MM.1S (cell line): Measurements from ENCODE around the gene CA4.

Experiments
- EZH2 ChIP-seq: fragments of 300-600 bp; sonication (generic); optimal IDR thresholded peaks from 2 replicates; pipeline ENCODE3; 2017; ENCODE audit warnings: low read depth, mild to moderate bottlenecking, antibody characterized with exemption, low read length, mixed read lengths
- EZH2phosphoT487 ChIP-seq: fragments of 300-600 bp; sonication (generic); IDR thresholded peaks from 2 replicates; pipeline ENCODE4 v1.6.1; 2018; ENCODE audit warnings: antibody characterized with exemption, low read length
- TF ChIP-seq, protein P1 (sequence below): fragments of 300-600 bp; sonication (generic); IDR thresholded peaks from 2 replicates; pipeline ENCODE4 v1.5.1; 2016; ENCODE audit warnings: antibody characterized with exemption, low read length, mixed read lengths

DNA sequence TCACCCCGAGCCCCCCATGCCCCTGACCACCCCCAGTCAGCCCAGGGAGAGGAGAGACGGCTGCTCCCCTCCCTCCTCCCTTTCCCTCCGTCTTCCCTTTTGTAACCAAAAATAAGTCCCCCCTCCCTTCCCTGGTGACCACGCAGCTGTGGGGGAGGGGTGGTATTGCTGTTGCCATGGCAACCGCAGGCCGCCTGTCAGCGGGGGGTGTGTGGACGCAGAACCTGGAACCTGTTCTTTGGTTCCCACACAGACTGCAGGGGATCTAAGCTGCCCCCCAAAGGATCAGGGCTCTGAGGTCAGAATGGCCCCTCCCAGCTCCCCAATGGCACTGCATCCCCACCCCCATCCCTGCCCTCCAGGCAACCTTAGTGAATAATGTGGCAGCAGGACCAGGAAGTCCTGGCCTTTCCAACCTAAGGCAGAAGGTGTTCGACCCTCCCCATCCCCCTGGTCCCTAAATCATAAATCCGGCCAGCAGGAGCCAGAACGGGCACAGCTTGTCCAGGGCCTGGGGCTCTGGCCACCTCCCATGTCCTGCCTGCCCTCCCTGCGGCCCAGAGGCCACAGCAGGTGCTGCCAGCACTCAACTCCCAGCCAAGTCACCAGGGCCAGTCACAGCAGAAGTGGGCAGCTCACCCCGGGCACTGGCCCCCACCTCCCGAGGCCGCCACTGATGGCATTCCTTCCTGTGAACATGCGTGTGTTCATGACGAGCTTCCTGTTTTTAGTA is 12.0 kb downstream of the CA4 start:
- TF ChIP-seq, protein P1, sequence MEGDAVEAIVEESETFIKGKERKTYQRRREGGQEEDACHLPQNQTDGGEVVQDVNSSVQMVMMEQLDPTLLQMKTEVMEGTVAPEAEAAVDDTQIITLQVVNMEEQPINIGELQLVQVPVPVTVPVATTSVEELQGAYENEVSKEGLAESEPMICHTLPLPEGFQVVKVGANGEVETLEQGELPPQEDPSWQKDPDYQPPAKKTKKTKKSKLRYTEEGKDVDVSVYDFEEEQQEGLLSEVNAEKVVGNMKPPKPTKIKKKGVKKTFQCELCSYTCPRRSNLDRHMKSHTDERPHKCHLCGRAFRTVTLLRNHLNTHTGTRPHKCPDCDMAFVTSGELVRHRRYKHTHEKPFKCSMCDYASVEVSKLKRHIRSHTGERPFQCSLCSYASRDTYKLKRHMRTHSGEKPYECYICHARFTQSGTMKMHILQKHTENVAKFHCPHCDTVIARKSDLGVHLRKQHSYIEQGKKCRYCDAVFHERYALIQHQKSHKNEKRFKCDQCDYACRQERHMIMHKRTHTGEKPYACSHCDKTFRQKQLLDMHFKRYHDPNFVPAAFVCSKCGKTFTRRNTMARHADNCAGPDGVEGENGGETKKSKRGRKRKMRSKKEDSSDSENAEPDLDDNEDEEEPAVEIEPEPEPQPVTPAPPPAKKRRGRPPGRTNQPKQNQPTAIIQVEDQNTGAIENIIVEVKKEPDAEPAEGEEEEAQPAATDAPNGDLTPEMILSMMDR, result no peak
- TF ChIP-seq EZH2 (no peak), EZH2phosphoT487 (no peak)
